HG03064 (cell line): ENCODE results near the gene ZNF670.
"Not testable (repeated sequence)": the region's sequence is repeated elsewhere in the genome, so short reads cannot be mapped to it uniquely, and the experiment has no call there.

Experiments
- ATAC-seq: cut with Tn5 transposase; IDR thresholded peaks from one replicate; pipeline ENCODE4 v1.9.1; 2021; ENCODE audit warnings: low read depth; ENCODE audit not compliant: unreplicated experiment

Gene ZNF670

GRCh38 chr1:247047702-247048101, 30.9 kb downstream of the ZNF670 start:
- no peak for ATAC-seq

GRCh38 chr1:247047260-247047659, 31.4 kb downstream of the ZNF670 start:
- ATAC-seq = no peak

- no peak for ATAC-seq
These were observed 35.2 kb downstream of the ZNF670 start for GRCh38 chr1:247043406-247043805.

DNA sequence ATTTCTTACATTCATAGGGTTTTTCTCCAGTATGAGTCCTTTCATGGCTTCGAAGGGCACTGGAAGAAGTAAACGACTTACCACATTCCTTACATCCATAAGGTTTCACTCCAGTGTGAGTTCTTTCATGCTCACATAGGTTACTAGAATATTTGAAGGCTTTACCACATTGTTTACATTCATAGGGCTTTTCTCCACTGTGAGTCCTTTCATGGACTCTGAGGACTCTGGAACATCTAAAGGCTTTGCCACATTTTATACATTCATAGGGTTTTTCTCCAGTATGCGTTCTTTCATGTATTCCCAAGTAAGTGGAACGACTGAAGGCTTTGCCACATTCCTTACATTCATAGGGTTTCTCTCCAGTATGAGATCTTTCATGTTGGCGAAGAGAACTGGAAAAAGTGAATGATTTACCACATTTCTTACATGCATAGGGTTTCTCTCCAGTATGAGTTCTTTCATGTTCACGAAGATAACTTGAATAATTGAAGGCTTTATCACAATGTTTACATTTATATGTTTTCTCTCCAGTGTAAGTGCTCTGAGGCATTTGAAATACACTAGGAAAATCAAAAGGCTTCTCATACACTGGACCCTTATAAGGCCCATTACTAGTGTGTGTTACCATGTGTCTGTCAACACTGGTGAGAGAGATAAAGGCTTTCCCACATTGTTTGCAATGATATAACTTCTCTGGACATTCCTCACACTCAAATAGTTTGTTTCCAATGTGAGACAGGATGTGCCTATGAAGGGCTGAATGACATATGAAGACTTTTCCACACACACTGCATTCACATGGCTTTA, 40.9 kb downstream of the ZNF670 start:
- ATAC-seq = no peak

DNA sequence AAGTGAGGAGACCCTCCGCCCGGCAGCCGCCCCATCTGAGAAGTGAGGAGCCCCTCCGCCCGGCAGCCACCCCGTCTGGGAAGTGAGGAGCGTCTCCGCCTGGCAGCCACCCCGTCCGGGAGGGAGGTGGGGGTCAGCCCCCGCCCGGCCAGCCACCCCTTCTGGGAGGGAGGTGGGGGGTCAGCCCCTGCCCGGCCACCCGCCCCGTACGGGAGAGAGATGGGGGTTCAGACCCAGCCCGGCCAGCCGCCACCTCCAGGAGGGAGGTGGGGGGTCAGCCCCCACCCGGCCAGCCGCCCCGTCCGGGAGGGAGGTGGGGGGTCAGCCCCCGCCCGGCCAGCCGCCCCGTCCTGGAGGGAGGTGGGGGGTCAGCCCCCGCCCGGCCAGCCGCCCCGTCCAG, 46.3 kb downstream of the ZNF670 start:
- not testable (repeated sequence) for ATAC-seq
